Activated effector memory CD4-positive, alpha-beta T cell treated with anti-CD3 and anti-CD28 coated beads, Interleukin-2, amount 50 U/mL, for 16 hours (primary cell): ENCODE measurements around the gene FNDC3B.

Experiments used
- DNase-seq: peaks from one replicate; pipeline ENCODE4 v3.0.0-alpha.2; 2020

Gene FNDC3B

GRCh38 chr3:172174513-172175253 lies 135.3 kb downstream of the FNDC3B start:
- no peak for DNase-seq

- no peak for DNase-seq
Observed at GRCh38 chr3:172175254-172175599, 135.8 kb downstream of the FNDC3B start.

GRCh38 chr3:172176061-172176770 lies 136.8 kb downstream of the FNDC3B start:
- no peak for DNase-seq

- no peak for DNase-seq
Observed at GRCh38 chr3:172177046-172177445, 137.7 kb downstream of the FNDC3B start.

- no peak for DNase-seq
Observed at GRCh38 chr3:172177803-172178316, 138.5 kb downstream of the FNDC3B start.

GRCh38 chr3:172179680-172180399 lies 140.5 kb downstream of the FNDC3B start:
- no peak for DNase-seq

GRCh38 chr3:172180473-172180872 lies 141.1 kb downstream of the FNDC3B start:
- no peak for DNase-seq

GRCh38 chr3:172181932-172182586 lies 142.7 kb downstream of the FNDC3B start:
- DNase-seq = no peak

GRCh38 chr3:172182797-172183196 lies 143.4 kb downstream of the FNDC3B start:
- no peak for DNase-seq

GRCh38 chr3:172184106-172184822 lies 144.9 kb downstream of the FNDC3B start:
- DNase-seq = no peak

- DNase-seq = no peak
Observed at GRCh38 chr3:172185907-172186306, 146.5 kb downstream of the FNDC3B start.

- no peak for DNase-seq
Observed at GRCh38 chr3:172186607-172187006, 147.2 kb downstream of the FNDC3B start.

GRCh38 chr3:172187511-172187910 lies 148.1 kb downstream of the FNDC3B start:
- no peak for DNase-seq

GRCh38 chr3:172188511-172188910 lies 149.1 kb downstream of the FNDC3B start:
- no peak for DNase-seq

GRCh38 chr3:172189213-172189612 lies 149.8 kb downstream of the FNDC3B start:
- DNase-seq = no peak

- DNase-seq = no peak
Observed at GRCh38 chr3:172189987-172190603, 150.7 kb downstream of the FNDC3B start.

GRCh38 chr3:172190980-172191379 lies 151.6 kb downstream of the FNDC3B start:
- DNase-seq = no peak

GRCh38 chr3:172191629-172192028 lies 152.3 kb downstream of the FNDC3B start:
- no peak for DNase-seq

- DNase-seq = no peak
Observed at GRCh38 chr3:172192830-172193415, 153.5 kb downstream of the FNDC3B start.

GRCh38 chr3:172193436-172193835 lies 154.1 kb downstream of the FNDC3B start:
- no peak for DNase-seq

- no peak for DNase-seq
Observed at GRCh38 chr3:172194702-172195406, 155.5 kb downstream of the FNDC3B start.
